NK-92 (cell line): Measurements from ENCODE around the gene CR1.
"Not testable (repeated sequence)": the region's sequence is repeated elsewhere in the genome, so short reads cannot be mapped to it uniquely, and the experiment has no call there.

Experiments used
- DNase-seq: peaks from one replicate; lab custom pipeline; 2025; ENCODE audit not compliant: unreplicated experiment; lab: John Stamatoyannopoulos, UW

The CR1 gene

GRCh38 chr1:207638487-207639145, 142.7 kb downstream of the CR1 start:
- DNase-seq = not testable (repeated sequence)

- DNase-seq = not testable (repeated sequence)
These were observed 143.4 kb downstream of the CR1 start for GRCh38 chr1:207639362-207639761.

- DNase-seq = no peak
These were observed 148.4 kb downstream of the CR1 start for GRCh38 chr1:207644166-207644851.

GRCh38 chr1:207644852-207645634, 149.1 kb downstream of the CR1 start, which contains the start of gene CR1L:
Gene CR1L, plus strand, starts transcription at chr1:207645133. Its CDS starts 101 bp downstream, at chr1:207645234.
- no peak for DNase-seq

- DNase-seq = no peak
These were observed 149.7 kb downstream of the CR1 start for GRCh38 chr1:207645635-207646081.

- no peak for DNase-seq
These were observed 150.2 kb downstream of the CR1 start for GRCh38 chr1:207646171-207646570.

GRCh38 chr1:207646944-207647579, 151.1 kb downstream of the CR1 start:
- no peak for DNase-seq

GRCh38 chr1:207647671-207648333, 151.8 kb downstream of the CR1 start:
- DNase-seq = no peak

GRCh38 chr1:207648334-207649209, 152.6 kb downstream of the CR1 start:
- no peak for DNase-seq

- no peak for DNase-seq
These were observed 153.3 kb downstream of the CR1 start for GRCh38 chr1:207649210-207649753.

- DNase-seq = no peak
These were observed 154.1 kb downstream of the CR1 start for GRCh38 chr1:207649865-207650580.

GRCh38 chr1:207651583-207651982, 155.6 kb downstream of the CR1 start:
- DNase-seq = no peak

- DNase-seq = no peak
These were observed 158.4 kb downstream of the CR1 start for GRCh38 chr1:207654320-207654719.

GRCh38 chr1:207658408-207658807, 162.5 kb downstream of the CR1 start:
- no peak for DNase-seq

GRCh38 chr1:207658904-207659485, 163.0 kb downstream of the CR1 start:
- DNase-seq = no peak

- no peak for DNase-seq
These were observed 163.7 kb downstream of the CR1 start for GRCh38 chr1:207659545-207660153.

GRCh38 chr1:207661420-207661819, 165.5 kb downstream of the CR1 start:
- DNase-seq = not testable (repeated sequence)

GRCh38 chr1:207666342-207666741, 170.4 kb downstream of the CR1 start:
- no peak for DNase-seq
